ENCODE measurements around the gene DDX23. TPM values are rescaled to one million over a fixed set of nuclear protein-coding genes. Genes with fewer than 3 reads are reported as not detected.

DDX23 gene
- total and polyA plus RNA-seq, 12 donors: 39.0 to 85.4 (median 66.4) TPM

DNA sequence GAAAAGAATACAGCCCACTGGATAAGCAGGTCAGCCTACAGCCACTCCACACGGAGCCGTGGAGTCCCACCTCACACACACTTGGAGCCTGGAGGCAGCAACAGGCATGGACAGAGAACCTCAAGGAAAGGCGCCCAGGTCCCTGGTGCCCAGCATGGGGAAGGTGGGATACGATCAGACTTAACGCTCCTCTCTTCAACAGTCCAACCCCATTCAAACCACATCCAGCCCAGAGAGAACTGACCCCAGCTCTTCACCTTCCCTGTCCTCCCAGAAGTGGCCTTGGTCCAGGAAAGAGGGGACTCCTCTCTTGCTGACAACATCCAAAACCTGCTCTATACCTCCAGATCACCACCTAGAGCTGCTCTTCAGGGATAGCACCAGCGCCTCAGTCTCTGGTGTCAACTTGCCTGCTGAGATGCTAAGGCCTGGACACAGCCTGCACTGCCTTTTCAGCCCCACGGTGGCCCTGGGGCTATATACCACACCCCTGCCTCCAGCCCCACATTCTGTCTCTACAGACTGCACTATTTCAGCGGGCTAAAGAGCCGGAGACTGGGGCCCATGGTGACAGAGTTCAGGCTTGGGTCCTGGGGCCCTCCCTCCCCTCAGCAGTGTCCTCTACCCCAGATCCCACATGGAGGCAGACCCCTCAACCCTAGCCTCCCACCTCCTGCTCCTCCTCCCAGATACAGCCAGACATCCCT is 70.1 kb downstream of the DDX23 start:
- no peak overlapping the region for H3K4me3 ChIP-seq
- no peaks in the 10 kb centered on the region for H3K9me3 ChIP-seq (replicated peaks in 1 of 3)
- intact Hi-C loops (cut with DNase I): no loop called here
- DNase-seq: no peak
- H3K36me3 ChIP-seq (replicated peaks in 1 of 2): peaks cover 0 to 13% of the 10 kb centered on the region in 2 donors
- WGBS, 4 donors: 85 to 96% (median 92%) methylated on average over 6 to 9 of the region's 9 CpGs
- H3K27ac ChIP-seq: no peak overlapping the region
- H3K27me3 ChIP-seq: no peaks in the 10 kb centered on the region
- H3K4me1 ChIP-seq (replicated peaks in 1 of 2): peaks cover 0 to 23% of the 10 kb centered on the region in 2 donors
- TF ChIP-seq POLR2A (IDR thresholded peaks at IDR 0.05): no peak
- TF ChIP-seq, protein P1, sequence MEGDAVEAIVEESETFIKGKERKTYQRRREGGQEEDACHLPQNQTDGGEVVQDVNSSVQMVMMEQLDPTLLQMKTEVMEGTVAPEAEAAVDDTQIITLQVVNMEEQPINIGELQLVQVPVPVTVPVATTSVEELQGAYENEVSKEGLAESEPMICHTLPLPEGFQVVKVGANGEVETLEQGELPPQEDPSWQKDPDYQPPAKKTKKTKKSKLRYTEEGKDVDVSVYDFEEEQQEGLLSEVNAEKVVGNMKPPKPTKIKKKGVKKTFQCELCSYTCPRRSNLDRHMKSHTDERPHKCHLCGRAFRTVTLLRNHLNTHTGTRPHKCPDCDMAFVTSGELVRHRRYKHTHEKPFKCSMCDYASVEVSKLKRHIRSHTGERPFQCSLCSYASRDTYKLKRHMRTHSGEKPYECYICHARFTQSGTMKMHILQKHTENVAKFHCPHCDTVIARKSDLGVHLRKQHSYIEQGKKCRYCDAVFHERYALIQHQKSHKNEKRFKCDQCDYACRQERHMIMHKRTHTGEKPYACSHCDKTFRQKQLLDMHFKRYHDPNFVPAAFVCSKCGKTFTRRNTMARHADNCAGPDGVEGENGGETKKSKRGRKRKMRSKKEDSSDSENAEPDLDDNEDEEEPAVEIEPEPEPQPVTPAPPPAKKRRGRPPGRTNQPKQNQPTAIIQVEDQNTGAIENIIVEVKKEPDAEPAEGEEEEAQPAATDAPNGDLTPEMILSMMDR (IDR thresholded peaks at IDR 0.05): no peak

DNA sequence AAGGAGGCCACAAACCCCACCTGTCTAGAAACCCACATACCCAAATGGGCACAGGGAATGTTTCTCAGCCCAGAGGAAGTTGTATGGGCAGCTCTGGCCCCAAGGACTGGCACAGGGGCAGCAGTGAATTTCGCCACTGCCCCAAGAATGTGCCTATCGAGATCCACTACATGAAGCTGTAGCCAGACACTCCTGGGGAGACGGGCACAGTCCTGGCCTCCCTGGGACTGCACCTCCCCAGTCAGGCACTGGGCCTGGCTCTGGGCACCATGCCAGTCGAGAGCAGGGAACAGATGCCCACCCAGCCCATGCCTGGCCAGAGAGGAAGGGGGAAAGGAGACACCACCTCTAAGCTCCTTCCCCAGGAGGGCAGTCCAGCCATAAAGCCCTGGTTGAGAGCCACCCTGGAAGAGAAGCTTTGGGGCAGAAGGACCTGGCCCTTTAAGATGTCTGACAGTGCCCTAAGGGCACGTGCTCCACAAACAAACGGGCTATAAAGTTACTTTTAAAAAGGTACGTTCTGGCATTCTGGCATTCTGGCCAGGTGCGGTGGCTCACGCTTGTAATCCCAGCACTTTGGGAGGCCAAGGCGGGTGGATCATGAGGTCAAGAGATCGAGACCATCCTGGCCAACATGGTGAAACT is 71.5 kb downstream of the DDX23 start:
- Histone ChIP-seq H3K9me3 (replicated peaks in 1 of 3) (no peaks in the 10 kb centered on the region), H3K4me3 (no peak overlapping the region), H3K27me3 (no peaks in the 10 kb centered on the region), H3K36me3 (replicated peaks in 1 of 2) (peaks cover 0 to 20% of the 10 kb centered on the region in 2 donors), H3K27ac (peak overlapping the region in 2 of 5 donors; percentile 45 to 73), H3K4me1 (replicated peaks in 1 of 2) (peaks cover 0 to 13% of the 10 kb centered on the region in 2 donors)
- no peak for DNase-seq
- intact Hi-C loops (cut with DNase I): no loop called here
- TF ChIP-seq, protein P1 (IDR thresholded peaks at IDR 0.05): no peak
- TF ChIP-seq POLR2A (IDR thresholded peaks at IDR 0.05): no peak
- WGBS, 4 donors: 78 to 87% (median 81%) methylated on average over 8 to 11 of the region's 11 CpGs

DNA sequence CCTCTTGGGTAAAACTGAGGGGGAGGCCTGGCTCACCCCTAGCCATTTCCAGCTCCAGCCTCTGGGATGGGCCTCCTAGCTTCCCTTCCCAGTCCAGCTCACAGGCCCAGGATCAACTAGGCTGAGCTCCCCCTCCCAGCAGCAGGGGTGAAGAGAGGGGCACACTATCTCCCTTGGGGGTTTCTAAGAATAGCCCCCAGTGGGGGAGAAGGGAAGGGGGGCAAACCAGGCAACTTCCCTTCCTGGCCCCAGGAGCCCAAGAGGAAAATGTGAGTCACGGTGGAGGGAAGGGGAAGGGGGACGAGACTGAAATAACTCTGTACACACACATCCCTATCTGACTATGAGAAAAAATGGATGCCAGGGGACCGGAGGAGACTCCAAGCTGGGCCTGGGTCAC is 72.1 kb downstream of the DDX23 start:
- WGBS, 4 donors: 40 to 69% (median 60%) methylated on average over 3 of the region's 3 CpGs
- DNase-seq: peak in 4 of 7 donors; percentile 18 to 53 (median 44)
- intact Hi-C loops (cut with DNase I): no loop called here
- TF ChIP-seq, protein P1 (IDR thresholded peaks at IDR 0.05): no peak
- no peak for TF ChIP-seq POLR2A (IDR thresholded peaks at IDR 0.05)
- H3K4me1 ChIP-seq (replicated peaks in 1 of 2): peaks cover 0 to 13% of the 10 kb centered on the region in 2 donors
- H3K27ac ChIP-seq: peak overlapping the region in 2 of 5 donors; percentile 45 to 73
- no peak overlapping the region for H3K4me3 ChIP-seq
- H3K36me3 ChIP-seq (replicated peaks in 1 of 2): peaks cover 0 to 26% of the 10 kb centered on the region in 2 donors
- no peaks in the 10 kb centered on the region for H3K27me3 ChIP-seq
- no peaks in the 10 kb centered on the region for H3K9me3 ChIP-seq (replicated peaks in 1 of 3)

Small RNA genes lying within 50 kb of the gene (small RNA-seq; reads per million reads assigned to genes)
- 0 reads per million in 2 donors for gene RF00019
- 0 reads per million in 2 donors for gene RNU6-600P

Other genes with a start within 250 kb of the DDX23 start
- gene KANSL2, start 169.9 kb downstream of the DDX23 start, total RNA-seq: 10 to 100 TPM; 21.3 to 67.6 (median 29.6) TPM
- 10 to 100 TPM; 23.9 to 24.3 (median 24.1) TPM for gene KANSL2, start 169.9 kb downstream of the DDX23 start, polyA plus RNA-seq
- gene CCNT1, start 135.5 kb downstream of the DDX23 start, total RNA-seq: 10 to 100 TPM; 14.0 to 49.6 (median 33.8) TPM
- gene CCNT1, start 135.5 kb downstream of the DDX23 start, polyA plus RNA-seq: 10 to 100 TPM in 1 of 3 donors, 1 to 10 TPM in 2; 5.4 to 22.6 (median 5.7) TPM
- gene ADCY6, start 63.1 kb downstream of the DDX23 start, total RNA-seq: 10 to 100 TPM; 21.8 to 44.0 (median 29.7) TPM
- 10 to 100 TPM; 20.8 to 55.3 (median 34.3) TPM for gene ADCY6, start 63.1 kb downstream of the DDX23 start, polyA plus RNA-seq
- 10 to 100 TPM in 1 of 9 donors, 1 to 10 TPM in 8; 3.9 to 11.0 (median 6.0) TPM for gene CACNB3, start 33.7 kb downstream of the DDX23 start, total RNA-seq
- gene CACNB3, start 33.7 kb downstream of the DDX23 start, polyA plus RNA-seq: 10 to 100 TPM in 2 of 3 donors, 1 to 10 TPM in 1; 4.4 to 19.5 (median 11.3) TPM
- gene RND1, start 13.7 kb upstream of the DDX23 start, total RNA-seq: under 1 TPM in 4 of 9 donors, not detected in 5; 0.22 to 0.50 (median 0.43) TPM
- gene RND1, start 13.7 kb upstream of the DDX23 start, polyA plus RNA-seq: 1 to 10 TPM in 1 of 3 donors, under 1 TPM in 2; 0.20 to 2.9 (median 0.72) TPM
- 10 to 100 TPM in 7 of 9 donors, 1 to 10 TPM in 2; 4.1 to 49.7 (median 16.2) TPM for gene FKBP11, start 73.3 kb upstream of the DDX23 start, total RNA-seq
- gene FKBP11, start 73.3 kb upstream of the DDX23 start, polyA plus RNA-seq: 100 to 1,000 TPM in 1 of 3 donors, 10 to 100 TPM in 2; 52.9 to 118 (median 64.4) TPM
- 100 to 1,000 TPM in 5 of 9 donors, 10 to 100 TPM in 4; 73.1 to 237 (median 118) TPM for gene ARF3, start 105.3 kb upstream of the DDX23 start, total RNA-seq
- 100 to 1,000 TPM in 1 of 3 donors, 10 to 100 TPM in 2; 55.2 to 172 (median 62.5) TPM for gene ARF3, start 105.3 kb upstream of the DDX23 start, polyA plus RNA-seq
- gene WNT10B, start 119.6 kb upstream of the DDX23 start, total RNA-seq: under 1 TPM in 4 of 9 donors, not detected in 5; 0.11 to 0.40 (median 0.17) TPM
- under 1 TPM in 2 of 3 donors, not detected in 1; 0.84 to 0.88 TPM for gene WNT10B, start 119.6 kb upstream of the DDX23 start, polyA plus RNA-seq
- gene WNT1, start 126.2 kb upstream of the DDX23 start, total RNA-seq: not detected
- gene WNT1, start 126.2 kb upstream of the DDX23 start, polyA plus RNA-seq: not detected
- gene DDN, start 147.2 kb upstream of the DDX23 start, total RNA-seq: 1 to 10 TPM in 1 of 9 donors, under 1 TPM in 7, not detected in 1; 0.08 to 2.2 (median 0.54) TPM
- under 1 TPM; 0.08 to 0.17 (median 0.15) TPM for gene DDN, start 147.2 kb upstream of the DDX23 start, polyA plus RNA-seq
- gene PRKAG1, start 166.6 kb upstream of the DDX23 start, total RNA-seq: 10 to 100 TPM; 70.1 to 89.6 (median 82.4) TPM
- gene PRKAG1, start 166.6 kb upstream of the DDX23 start, polyA plus RNA-seq: 100 to 1,000 TPM in 1 of 3 donors, 10 to 100 TPM in 2; 60.1 to 141 (median 71.6) TPM
- 10 to 100 TPM; 21.2 to 80.9 (median 56.4) TPM for gene KMT2D, start 208.6 kb upstream of the DDX23 start, total RNA-seq
- 100 to 1,000 TPM in 1 of 3 donors, 10 to 100 TPM in 2; 25.6 to 140 (median 31.4) TPM for gene KMT2D, start 208.6 kb upstream of the DDX23 start, polyA plus RNA-seq
- gene RHEBL1, start 217.8 kb upstream of the DDX23 start, total RNA-seq: 1 to 10 TPM in 1 of 9 donors, under 1 TPM in 4, not detected in 4; 0.28 to 1.8 (median 0.36) TPM
- under 1 TPM; 0.26 to 0.71 (median 0.32) TPM for gene RHEBL1, start 217.8 kb upstream of the DDX23 start, polyA plus RNA-seq
- gene DHH, start 242.6 kb upstream of the DDX23 start, total RNA-seq: 1 to 10 TPM in 2 of 9 donors, under 1 TPM in 7; 0.18 to 5.9 (median 0.51) TPM
- gene DHH, start 242.6 kb upstream of the DDX23 start, polyA plus RNA-seq: under 1 TPM; 0.13 to 0.84 (median 0.16) TPM